IMR-90 (cell line): ENCODE results near the gene TMEM179. TPM values are rescaled to one million over a fixed set of nuclear protein-coding genes. Genes with fewer than 3 reads are reported as not detected.

Source experiments
- ATAC-seq: fragments of 200-7000 bp; cut with Tn5 transposase; 2 replicates; pipeline ENCODE4 v1.9.1; 2020; ENCODE audit warnings: low read depth, mild to moderate bottlenecking, moderate library complexity
- BruUV-seq: library from RNA; stranded (reverse); fragments of 400-500 nt; replicated peaks from 2 replicates; lab custom pipeline; 2021; lab: Mats Ljungman, UMichigan
- CTCF ChIA-PET: fragments of 300-600 bp; formaldehyde crosslinking; extraction: SDS; loops from one replicate; lab custom pipeline; 2021; ENCODE audit warnings: antibody characterized with exemption; lab: Yijun Ruan, JAX
- POLR2A ChIA-PET: fragments of 300-600 bp; sonication (Branson Sonifier 250); formaldehyde crosslinking; loops from one replicate; lab custom pipeline; 2022; ENCODE audit warnings: antibody characterized with exemption; ENCODE audit not compliant: unreplicated experiment; lab: Charles Lee
- DNase-seq: peaks from one replicate; pipeline ENCODE4 v3.0.0; 2013
- H2AFZ ChIP-seq: replicated peaks from 2 replicates; pipeline ENCODE3; 2013; ENCODE audit warnings: low read length, mild to moderate bottlenecking; ENCODE audit not compliant: poor library complexity
- H2AK5ac ChIP-seq: 2 replicates; pipeline ENCODE4 v1.6.1; 2013; ENCODE audit warnings: low read depth, low read length, inconsistent platforms
- H2AK9ac ChIP-seq: replicated peaks from 2 replicates; pipeline ENCODE3; 2013; ENCODE audit warnings: mild to moderate bottlenecking, low read depth, low read length, moderate library complexity; ENCODE audit not compliant: poor library complexity
- H2BK120ac ChIP-seq: 2 replicates; pipeline ENCODE4 v1.6.1; 2013; ENCODE audit warnings: low read depth, low read length, inconsistent platforms
- H2BK15ac ChIP-seq: 3 replicates; pipeline ENCODE4 v1.6.1; 2013; ENCODE audit warnings: low read depth, low read length, inconsistent platforms
- H2BK20ac ChIP-seq: 2 replicates; pipeline ENCODE4 v1.6.1; 2013; ENCODE audit warnings: low read depth, mild to moderate bottlenecking, inconsistent platforms, low read length, moderate library complexity
- H2BK5ac ChIP-seq: 2 replicates; pipeline ENCODE4 v1.6.1; 2013; ENCODE audit warnings: mild to moderate bottlenecking, low read depth, low read length, inconsistent platforms; ENCODE audit not compliant: poor library complexity, severe bottlenecking
- H3K14ac ChIP-seq: replicated peaks from 2 replicates; pipeline ENCODE4 v1.6.1; 2013; ENCODE audit warnings: low read depth, low read length, inconsistent platforms
- H3K18ac ChIP-seq: 2 replicates; pipeline ENCODE4 v1.6.1; 2013; ENCODE audit warnings: low read depth, low read length, control low read depth
- H3K23ac ChIP-seq: 2 replicates; pipeline ENCODE4 v1.6.1; 2013; ENCODE audit warnings: low read depth, low read length, inconsistent platforms
- H3K27ac ChIP-seq: 2 replicates; pipeline ENCODE4 v1.5.1; 2013; ENCODE audit warnings: mild to moderate bottlenecking, control low read depth, low read length; ENCODE audit not compliant: insufficient read depth
- H3K27me3 ChIP-seq: 2 replicates; pipeline ENCODE4 v1.6.1; 2013; ENCODE audit warnings: low read length; ENCODE audit not compliant: control insufficient read depth, insufficient read depth
- H3K36me3 ChIP-seq: 2 replicates; pipeline ENCODE4 v1.6.1; 2013; ENCODE audit warnings: low read length, mixed read lengths; ENCODE audit not compliant: control insufficient read depth, insufficient read depth
- H3K4ac ChIP-seq: 2 replicates; pipeline ENCODE4 v1.6.1; 2013; ENCODE audit warnings: low read depth, low read length, inconsistent platforms
- H3K4me1 ChIP-seq: 2 replicates; pipeline ENCODE4 v1.6.1; 2013; ENCODE audit warnings: low read length, mixed read lengths; ENCODE audit not compliant: control insufficient read depth, insufficient read depth
- H3K4me2 ChIP-seq: 2 replicates; pipeline ENCODE4 v1.6.1; 2013; ENCODE audit warnings: low read depth, mild to moderate bottlenecking, control low read depth, low read length, moderate library complexity
- H3K4me3 ChIP-seq: 2 replicates; pipeline ENCODE4 v1.5.1; 2013; ENCODE audit warnings: low read depth, mild to moderate bottlenecking, control low read depth, low read length, moderate library complexity; ENCODE audit not compliant: insufficient read depth
- H3K56ac ChIP-seq: 2 replicates; pipeline ENCODE4 v1.6.1; 2013; ENCODE audit warnings: low read length, inconsistent platforms; ENCODE audit not compliant: insufficient read depth; ENCODE audit errors: extremely low read depth
- H3K79me1 ChIP-seq, 2 experiments: 2 replicates each; pipeline ENCODE4 v1.6.1; 2013; ENCODE audit warnings: low read length in 2 of 2, inconsistent platforms in 1 of 2, low read depth in 1 of 2
- H3K9ac ChIP-seq: 2 replicates; pipeline ENCODE4 v1.6.1; 2013; ENCODE audit warnings: low read depth, low read length, control low read depth
- H3K9me1 ChIP-seq: 2 replicates; pipeline ENCODE4 v1.6.1; 2013; ENCODE audit warnings: low read length, inconsistent platforms; ENCODE audit not compliant: insufficient read depth
- H3K9me3 ChIP-seq: 2 replicates; pipeline ENCODE4 v1.6.1; 2013; ENCODE audit warnings: low read length; ENCODE audit not compliant: control insufficient read depth, insufficient read depth
- H4K20me1 ChIP-seq: 2 replicates; pipeline ENCODE4 v1.6.1; 2013; ENCODE audit warnings: low read length, inconsistent platforms; ENCODE audit not compliant: insufficient read depth
- H4K5ac ChIP-seq: 2 replicates; pipeline ENCODE4 v1.6.1; 2013; ENCODE audit warnings: mild to moderate bottlenecking, low read depth, low read length, control low read depth
- H4K8ac ChIP-seq, 2 experiments: 2 replicates each; pipeline ENCODE4 v1.6.1; 2013; ENCODE audit warnings: low read depth in 2 of 2, low read length in 2 of 2, control low read depth in 1 of 2, inconsistent platforms in 1 of 2
- H4K91ac ChIP-seq: 2 replicates; pipeline ENCODE4 v1.6.1; 2013; ENCODE audit warnings: low read depth, low read length, inconsistent platforms; ENCODE audit not compliant: insufficient read depth
- BHLHE40 ChIP-seq: fragments of 150-350 bp; IDR thresholded peaks from 2 replicates; pipeline ENCODE4 v1.6.1; 2016; ENCODE audit warnings: mild to moderate bottlenecking, low read depth, low read length
- CEBPB ChIP-seq: IDR thresholded peaks from 2 replicates; pipeline ENCODE4 v1.6.1; 2012; ENCODE audit warnings: low read depth, low read length, improper control_type of control experiment
- CHD1 ChIP-seq: IDR thresholded peaks from 2 replicates; pipeline ENCODE4 v1.6.1; 2012; ENCODE audit warnings: low read depth, low read length, improper control_type of control experiment
- FOS ChIP-seq: fragments of 150-350 bp; IDR thresholded peaks from 2 replicates; pipeline ENCODE4 v1.6.1; 2016; ENCODE audit warnings: low read depth, low read length
- MAFK ChIP-seq: IDR thresholded peaks from 2 replicates; pipeline ENCODE4 v1.6.1; 2012; ENCODE audit warnings: low read depth, low read length, improper control_type of control experiment
- MAZ ChIP-seq: IDR thresholded peaks from 2 replicates; pipeline ENCODE4 v1.6.1; 2012; ENCODE audit warnings: low read depth, mild to moderate bottlenecking, low read length, improper control_type of control experiment, moderate library complexity, borderline replicate concordance
- MXI1 ChIP-seq: IDR thresholded peaks from 2 replicates; pipeline ENCODE4 v1.6.1; 2012; ENCODE audit warnings: low read depth, mild to moderate bottlenecking, low read length, moderate library complexity, borderline replicate concordance
- NFE2L2 ChIP-seq: fragments of 150-350 bp; IDR thresholded peaks from 2 replicates; pipeline ENCODE4 v1.6.1; 2016; ENCODE audit warnings: low read depth, mild to moderate bottlenecking, low read length
- POLR2A ChIP-seq: IDR thresholded peaks from 2 replicates; pipeline ENCODE4 v1.6.1; 2012; ENCODE audit warnings: mild to moderate bottlenecking, low read depth, low read length
- RAD21 ChIP-seq: IDR thresholded peaks from 2 replicates; pipeline ENCODE4 v1.6.1; 2012; ENCODE audit warnings: low read length, improper control_type of control experiment
- RFX5 ChIP-seq: IDR thresholded peaks from 2 replicates; pipeline ENCODE4 v1.8.0; 2012; ENCODE audit warnings: low read depth, mild to moderate bottlenecking, low read length, moderate library complexity
- WGBS, 2 experiments: methylation state at CpG; one replicate each; pipeline versions ENCODE4 v1.1.5 to v1.1.7; 2013; ENCODE audit warnings: missing lambda C conversion rate in 2 of 2; ENCODE audit not compliant: insufficient read length in 1 of 2; ENCODE audit errors: extremely low coverage in 2 of 2; 5-methylcytosine and 5-hydroxymethylcytosine counted together
- dilution Hi-C: fragments of 300-500 bp; cut with HindIII; formaldehyde crosslinking; loops from one replicate; pipeline ENCODE4 v1.14.3; 2018; ENCODE audit warnings: low sequenced_read_pairs; ENCODE audit not compliant: unreplicated experiment
- in situ Hi-C: fragments of 300-500 bp; cut with MboI; formaldehyde crosslinking; loops from 3 replicates; pipeline ENCODE4 v1.14.3; 2019; ENCODE audit warnings: low sequenced_read_pairs, inconsistent platforms, mixed read lengths
- intact Hi-C: fragments of 100-400 bp; cut with micrococcal nuclease; formaldehyde crosslinking; loops from 2 replicates; pipeline ENCODE4 v1.10.0; 2022
- polyA plus RNA-seq, 3 experiments: library from polyadenylated mRNA; depleted of rRNA; stranded (reverse); fragments of >200 nt; gene quantifications; 2 replicates each; pipeline ENCODE4 v1.2.3, GENCODE V29; 2012; ENCODE audit warnings: low replicate concordance in 1 of 3
- total RNA-seq: library from RNA; depleted of rRNA; stranded (reverse); fragments of >200 nt; gene quantifications from 2 replicates; pipeline ENCODE4 v1.2.3, GENCODE V29; 2012
- TF ChIP-seq, protein P1 (sequence below): fragments of 150-350 bp; IDR thresholded peaks from 2 replicates; pipeline ENCODE4 v1.6.1; 2017; ENCODE audit warnings: mild to moderate bottlenecking, antibody characterized with exemption, low read length, low read depth
- TF ChIP-seq, protein P2 (sequence below): conservative IDR thresholded peaks from 2 replicates; pipeline ENCODE4 v1.5.1; 2012; ENCODE audit warnings: mild to moderate bottlenecking, low read depth, low read length, improper control_type of control experiment
- TF ChIP-seq, protein P3 (sequence below): fragments of 150-350 bp; IDR thresholded peaks from 2 replicates; pipeline ENCODE4 v1.6.1; 2016; ENCODE audit warnings: low read depth, mild to moderate bottlenecking, low read length, moderate library complexity, borderline replicate concordance

Gene TMEM179
- total and polyA plus RNA-seq, 2 of the 4 experiments (the other 2 are of a cell fraction): not detected

DNA sequence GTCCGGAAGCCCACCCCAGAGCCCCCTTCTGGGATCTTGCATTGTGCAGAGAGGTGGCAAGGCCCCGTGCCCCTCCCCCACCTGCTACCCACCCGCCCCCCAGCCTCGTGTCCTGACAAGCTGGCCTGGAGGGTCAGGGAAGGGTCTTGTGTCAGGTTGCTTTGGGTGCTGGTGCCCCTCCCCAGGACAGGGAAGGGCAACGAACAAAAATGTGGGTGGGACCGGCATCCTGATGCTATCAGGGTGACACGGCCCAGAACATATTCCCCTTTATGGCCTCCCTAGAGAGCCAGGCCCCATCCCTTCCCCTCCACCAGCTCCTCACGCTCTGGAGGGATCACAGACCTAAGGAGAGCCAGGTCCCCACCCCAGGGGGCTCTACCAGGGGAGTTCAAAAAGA lies 38.7 kb upstream of the TMEM179 start:
- POLR2A ChIA-PET: no interaction called here

More for the DNA sequence above, 38.7 kb upstream of the TMEM179 start:
- BruUV-seq: no TSS peak
- no CpG with 5 or more reads among the region's 8 CpGs for WGBS, 2 experiments
- intact Hi-C loops: no loop called here
- peaks cover 24% of the 10 kb centered on the region for H3K27me3 ChIP-seq
- no peak overlapping the region for H2BK20ac ChIP-seq
- H4K91ac ChIP-seq: no peak overlapping the region
- no peak overlapping the region for H3K4me3 ChIP-seq
- peaks cover 7% of the 10 kb centered on the region for H3K9me3 ChIP-seq
- no peak overlapping the region for H3K4me2 ChIP-seq
- in situ Hi-C loops: loop anchor here (10.0 to 25.0 kb wide), 2 partner anchors 509 to 556 kb away; partner anchors contain the start of genes ASPG and KIF26A
- H3K36me3 ChIP-seq: no peaks in the 10 kb centered on the region
- H2BK15ac ChIP-seq: no peak overlapping the region
- no peak overlapping the region for H3K9ac ChIP-seq
- no peaks in the 10 kb centered on the region for H4K20me1 ChIP-seq
- dilution Hi-C loops: no loop called here
- no peak for TF ChIP-seq POLR2A
- no peak for TF ChIP-seq CHD1
- TF ChIP-seq, protein P1, sequence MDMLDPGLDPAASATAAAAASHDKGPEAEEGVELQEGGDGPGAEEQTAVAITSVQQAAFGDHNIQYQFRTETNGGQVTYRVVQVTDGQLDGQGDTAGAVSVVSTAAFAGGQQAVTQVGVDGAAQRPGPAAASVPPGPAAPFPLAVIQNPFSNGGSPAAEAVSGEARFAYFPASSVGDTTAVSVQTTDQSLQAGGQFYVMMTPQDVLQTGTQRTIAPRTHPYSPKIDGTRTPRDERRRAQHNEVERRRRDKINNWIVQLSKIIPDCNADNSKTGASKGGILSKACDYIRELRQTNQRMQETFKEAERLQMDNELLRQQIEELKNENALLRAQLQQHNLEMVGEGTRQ: no peak
- TF ChIP-seq NFE2L2: no peak
- TF ChIP-seq, protein P2, sequence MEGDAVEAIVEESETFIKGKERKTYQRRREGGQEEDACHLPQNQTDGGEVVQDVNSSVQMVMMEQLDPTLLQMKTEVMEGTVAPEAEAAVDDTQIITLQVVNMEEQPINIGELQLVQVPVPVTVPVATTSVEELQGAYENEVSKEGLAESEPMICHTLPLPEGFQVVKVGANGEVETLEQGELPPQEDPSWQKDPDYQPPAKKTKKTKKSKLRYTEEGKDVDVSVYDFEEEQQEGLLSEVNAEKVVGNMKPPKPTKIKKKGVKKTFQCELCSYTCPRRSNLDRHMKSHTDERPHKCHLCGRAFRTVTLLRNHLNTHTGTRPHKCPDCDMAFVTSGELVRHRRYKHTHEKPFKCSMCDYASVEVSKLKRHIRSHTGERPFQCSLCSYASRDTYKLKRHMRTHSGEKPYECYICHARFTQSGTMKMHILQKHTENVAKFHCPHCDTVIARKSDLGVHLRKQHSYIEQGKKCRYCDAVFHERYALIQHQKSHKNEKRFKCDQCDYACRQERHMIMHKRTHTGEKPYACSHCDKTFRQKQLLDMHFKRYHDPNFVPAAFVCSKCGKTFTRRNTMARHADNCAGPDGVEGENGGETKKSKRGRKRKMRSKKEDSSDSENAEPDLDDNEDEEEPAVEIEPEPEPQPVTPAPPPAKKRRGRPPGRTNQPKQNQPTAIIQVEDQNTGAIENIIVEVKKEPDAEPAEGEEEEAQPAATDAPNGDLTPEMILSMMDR: no peak
- no peak for TF ChIP-seq CEBPB
- TF ChIP-seq MXI1: no peak
- no peak for TF ChIP-seq RFX5
- no peak for TF ChIP-seq MAFK
- TF ChIP-seq FOS: no peak
- TF ChIP-seq, protein P3, sequence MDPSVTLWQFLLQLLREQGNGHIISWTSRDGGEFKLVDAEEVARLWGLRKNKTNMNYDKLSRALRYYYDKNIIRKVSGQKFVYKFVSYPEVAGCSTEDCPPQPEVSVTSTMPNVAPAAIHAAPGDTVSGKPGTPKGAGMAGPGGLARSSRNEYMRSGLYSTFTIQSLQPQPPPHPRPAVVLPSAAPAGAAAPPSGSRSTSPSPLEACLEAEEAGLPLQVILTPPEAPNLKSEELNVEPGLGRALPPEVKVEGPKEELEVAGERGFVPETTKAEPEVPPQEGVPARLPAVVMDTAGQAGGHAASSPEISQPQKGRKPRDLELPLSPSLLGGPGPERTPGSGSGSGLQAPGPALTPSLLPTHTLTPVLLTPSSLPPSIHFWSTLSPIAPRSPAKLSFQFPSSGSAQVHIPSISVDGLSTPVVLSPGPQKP: no peak
- TF ChIP-seq RAD21: no peak
- no peak for TF ChIP-seq MAZ
- no peak for TF ChIP-seq BHLHE40
- no peak overlapping the region for H3K23ac ChIP-seq
- H4K5ac ChIP-seq: no peak overlapping the region
- no peaks in the 10 kb centered on the region for H3K4me1 ChIP-seq
- CTCF ChIA-PET: no interaction called here
- no peak overlapping the region for H3K56ac ChIP-seq
- ATAC-seq (no peak), DNase-seq (no peak)
- no peak overlapping the region for H4K8ac ChIP-seq
- H2AFZ ChIP-seq: no peak overlapping the region
- H2AK5ac ChIP-seq: no peak overlapping the region
- H3K9me1 ChIP-seq: no peaks in the 10 kb centered on the region
- no peak overlapping the region for H3K18ac ChIP-seq
- H2BK5ac ChIP-seq: no peak overlapping the region
- H2BK120ac ChIP-seq: no peak overlapping the region
- no peak overlapping the region for H2AK9ac ChIP-seq
- no peak overlapping the region for H3K14ac ChIP-seq
- H3K79me1 ChIP-seq: no peaks in the 10 kb centered on the region
- H3K4ac ChIP-seq: no peak overlapping the region
- no peak overlapping the region for H3K27ac ChIP-seq
